Vagina (tissue), 2 donors: Measurements from ENCODE around the gene IGFBP1. TPM values are rescaled to one million over a fixed set of nuclear protein-coding genes. Genes with fewer than 3 reads are reported as not detected.

Experiments
- DNase-seq, 2 donors: peaks; one replicate each; pipeline ENCODE4 v3.0.0-alpha.2; 2017; ENCODE audit errors: extremely low spot score in 2 of 2
- H3K27ac ChIP-seq: fragments of 200-600 bp; sonication (generic); one replicate; pipeline ENCODE4 v1.5.1; 2019
- H3K27me3 ChIP-seq: fragments of 200-600 bp; sonication (generic); one replicate; pipeline ENCODE4 v1.5.1; 2019
- H3K36me3 ChIP-seq, 2 donors: fragments of 200-600 bp; sonication (generic); one replicate each; pipeline ENCODE4 v1.5.1; 2017 to 2019
- H3K4me1 ChIP-seq: fragments of 200-600 bp; sonication (generic); one replicate; pipeline ENCODE4 v1.5.1; 2019
- H3K4me3 ChIP-seq, 2 donors: fragments of 200-600 bp; sonication (generic); 1 replicate in 1 of 2; 2 replicates in 1 of 2; pipeline ENCODE4 v1.5.1; 2016 to 2019
- H3K9me3 ChIP-seq: fragments of 200-600 bp; sonication (generic); one replicate; pipeline ENCODE4 v1.5.1; 2019
- CTCF ChIP-seq, 3 experiments: fragments of 450-650 bp in 2 of 3; fragments of 200-600 bp in 1 of 3; sonication (generic) in 1 of 3; IDR thresholded peaks; one replicate each; pipeline ENCODE4 v1.5.1; 2017 to 2019; ENCODE audit warnings: antibody characterized with exemption in 3 of 3, mild to moderate bottlenecking in 2 of 3, moderate library complexity in 2 of 3
- POLR2A ChIP-seq, 2 donors: fragments of 450-650 bp; IDR thresholded peaks; one replicate each; pipeline ENCODE4 v1.6.1; 2017; ENCODE audit warnings: antibody characterized with exemption in 2 of 2, mild to moderate bottlenecking in 2 of 2, moderate library complexity in 2 of 2
- POLR2AphosphoS5 ChIP-seq, 2 donors: sonication (generic); formaldehyde crosslinking; IDR thresholded peaks; one replicate each; pipeline ENCODE4 v1.9.0; 2017; ENCODE audit warnings: antibody characterized with exemption in 2 of 2, mild to moderate bottlenecking in 2 of 2, low read depth in 1 of 2; ENCODE audit not compliant: insufficient read depth in 1 of 2
- intact Hi-C: fragments of 100-400 bp; cut with DNase I; formaldehyde crosslinking; loops from one replicate; pipeline ENCODE4 v1.15.1; 2023
- total RNA-seq: library from RNA; depleted of rRNA; stranded (reverse); fragments of >200 nt; gene quantifications from one replicate; pipeline ENCODE4 v1.2.3, GENCODE V29; 2016

The IGFBP1 gene
- total RNA-seq, 1 donor from 2014 or later = 1.7 TPM

- Histone ChIP-seq H3K4me3 (no peak overlapping the region), H3K36me3 (no peaks in the 10 kb centered on the region), H3K4me1 (no peaks in the 10 kb centered on the region), H3K9me3 (no peaks in the 10 kb centered on the region), H3K27ac (no peak overlapping the region), H3K27me3 (no peaks in the 10 kb centered on the region)
- no peak for TF ChIP-seq POLR2AphosphoS5 (IDR thresholded peaks at IDR 0.05; ENCODE audit: insufficient read depth in 1 of 2, low read depth in 1 of 2)
- no peak for TF ChIP-seq CTCF (IDR thresholded peaks at IDR 0.05)
- no peak for TF ChIP-seq POLR2A (IDR thresholded peaks at IDR 0.05)
- intact Hi-C loops = no loop called here
- DNase-seq = peak in 1 of 2 donors; percentile 34
Observed at GRCh38 chr7:45872116-45873034, 15.9 kb upstream of the IGFBP1 start.

GRCh38 chr7:45873035-45873354, 15.3 kb upstream of the IGFBP1 start, which contains the start of gene CCDC201:
CCDC201 (minus strand) TSS chr7:45873082; CDS start chr7:45873007, 75 bp downstream.
- Histone ChIP-seq H3K27me3 (no peaks in the 10 kb centered on the region), H3K4me3 (no peak within 1 kb of the TSS), H3K36me3 (no peaks in the 10 kb centered on the region), H3K9me3 (no peaks in the 10 kb centered on the region), H3K27ac (no peak within 1 kb of the TSS), H3K4me1 (no peaks in the 10 kb centered on the region)
- DNase-seq = peak in 1 of 2 donors; percentile 42
- intact Hi-C loops = no loop called here
- no peak for TF ChIP-seq POLR2AphosphoS5 (IDR thresholded peaks at IDR 0.05; ENCODE audit: insufficient read depth in 1 of 2, low read depth in 1 of 2)
- no peak for TF ChIP-seq POLR2A (IDR thresholded peaks at IDR 0.05)
- no peak for TF ChIP-seq CTCF (IDR thresholded peaks at IDR 0.05)

- H3K36me3 ChIP-seq = no peaks in the 10 kb centered on the region
- intact Hi-C loops = no loop called here
- TF ChIP-seq CTCF (IDR thresholded peaks at IDR 0.05) (no peak), POLR2A (IDR thresholded peaks at IDR 0.05) (no peak), POLR2AphosphoS5 (IDR thresholded peaks at IDR 0.05; ENCODE audit: insufficient read depth in 1 of 2, low read depth in 1 of 2) (no peak)
- no peak overlapping the region for H3K4me3 ChIP-seq
- H3K9me3 ChIP-seq = no peaks in the 10 kb centered on the region
- H3K27me3 ChIP-seq = no peaks in the 10 kb centered on the region
- no peak overlapping the region for H3K27ac ChIP-seq
- H3K4me1 ChIP-seq = no peaks in the 10 kb centered on the region
- DNase-seq = no peak
Observed at GRCh38 chr7:45873355-45873754, 14.9 kb upstream of the IGFBP1 start.

- Histone ChIP-seq H3K27ac (no peak overlapping the region), H3K4me1 (no peaks in the 10 kb centered on the region), H3K4me3 (no peak overlapping the region), H3K9me3 (peaks cover 7% of the 10 kb centered on the region), H3K27me3 (no peaks in the 10 kb centered on the region), H3K36me3 (no peaks in the 10 kb centered on the region)
- DNase-seq = no peak
- TF ChIP-seq POLR2A (IDR thresholded peaks at IDR 0.05) = no peak
- no peak for TF ChIP-seq POLR2AphosphoS5 (IDR thresholded peaks at IDR 0.05; ENCODE audit: insufficient read depth in 1 of 2, low read depth in 1 of 2)
- TF ChIP-seq CTCF (IDR thresholded peaks at IDR 0.05) = no peak
- intact Hi-C loops = no loop called here
Observed at GRCh38 chr7:45874408-45875131, 13.7 kb upstream of the IGFBP1 start.
